ENCODE measurements around the gene SLA2.
"Not testable (repeated sequence)": the region's sequence is repeated elsewhere in the genome, so short reads cannot be mapped to it uniquely, and the experiment has no call there.

The SLA2 gene

GRCh38 chr20:36574366-36575135, 71.4 kb downstream of the SLA2 start:
- DNase-seq, result peak in 3 of 58 donors; percentile 7 to 40 (median 13)

- peak in 24 of 58 donors; percentile 3 to 40 (median 20) for DNase-seq
These were observed 72.1 kb downstream of the SLA2 start for GRCh38 chr20:36573798-36574365.

GRCh38 chr20:36573103-36573797, 72.7 kb downstream of the SLA2 start, which contains the start of gene TGIF2:
Gene TGIF2, plus strand, starts transcription at chr20:36573597. Its CDS starts 5,178 bp downstream, at chr20:36578775.
- peak in 39 of 58 donors; percentile 4 to 65 (median 21) for DNase-seq

GRCh38 chr20:36572701-36573102, 73.3 kb downstream of the SLA2 start:
- peak in 2 of 58 donors; percentile 12 to 17 for DNase-seq

- no peak for DNase-seq
These were observed 74.2 kb downstream of the SLA2 start for GRCh38 chr20:36571564-36572504.

- DNase-seq, result no peak
These were observed 76.1 kb downstream of the SLA2 start for GRCh38 chr20:36569847-36570429.

GRCh38 chr20:36565520-36565919, 80.5 kb downstream of the SLA2 start:
- DNase-seq, result no peak

GRCh38 chr20:36564726-36565121, 81.3 kb downstream of the SLA2 start:
- DNase-seq, result not testable (repeated sequence)

GRCh38 chr20:36564078-36564725, 81.8 kb downstream of the SLA2 start:
- not testable (repeated sequence) for DNase-seq

- no peak for DNase-seq
These were observed 82.6 kb downstream of the SLA2 start for GRCh38 chr20:36563374-36563773.

GRCh38 chr20:36562724-36563123, 83.3 kb downstream of the SLA2 start:
- DNase-seq, result no peak
